CD4-positive, alpha-beta T cell (primary cell): ENCODE measurements around the gene IPCEF1. TPM values are rescaled to one million over a fixed set of nuclear protein-coding genes. Genes with fewer than 3 reads are reported as not detected.

Source experiments
- ATAC-seq: fragments of 200-7000 bp; cut with Tn5 transposase; one replicate; pipeline ENCODE4 v1.10.0; 2022; ENCODE audit warnings: mild to moderate bottlenecking; ENCODE audit not compliant: poor library complexity
- CTCF ChIA-PET: fragments of 350-600 bp; sonication (Branson Sonifier 250); formaldehyde crosslinking; loops from one replicate; lab custom pipeline; 2021; ENCODE audit warnings: antibody characterized with exemption, inconsistent platforms; lab: Charles Lee
- POLR2A ChIA-PET: fragments of 350-600 bp; sonication (Branson Sonifier 250); formaldehyde crosslinking; loops from one replicate; lab custom pipeline; 2021; ENCODE audit warnings: antibody characterized with exemption, inconsistent platforms; lab: Charles Lee
- DNase-seq, 14 experiments: peaks; one replicate each; pipeline ENCODE4 v3.0.0-alpha.2; 2013 to 2020; ENCODE audit warnings: mixed read lengths in 2 of 14
- H3K27ac ChIP-seq, 2 donors: one replicate each; pipeline versions ENCODE4 v1.5.1 to v1.7.0; 2013; ENCODE audit warnings: low read length in 2 of 2, low read depth in 1 of 2, mild to moderate bottlenecking in 1 of 2
- H3K27me3 ChIP-seq, 2 experiments: 1 replicate in 1 of 2; 2 replicates in 1 of 2; pipeline versions ENCODE4 v1.6.1 to v1.7.0; 2013; ENCODE audit warnings: low read length in 2 of 2, control low read depth in 1 of 2, mild to moderate bottlenecking in 1 of 2, moderate library complexity in 1 of 2; ENCODE audit not compliant: insufficient read depth in 2 of 2, control insufficient read depth in 1 of 2
- H3K36me3 ChIP-seq: one replicate; pipeline ENCODE4 v1.6.1; 2013; ENCODE audit warnings: low read length, control low read depth; ENCODE audit not compliant: insufficient read depth
- H3K4me1 ChIP-seq: one replicate; pipeline ENCODE4 v1.6.1; 2013; ENCODE audit warnings: low read length, control low read depth; ENCODE audit not compliant: insufficient read depth
- H3K4me3 ChIP-seq: one replicate; pipeline ENCODE4 v1.5.1; 2013; ENCODE audit warnings: mild to moderate bottlenecking, low read length, moderate library complexity
- H3K9me3 ChIP-seq, 2 experiments: 1 replicate in 1 of 2; 2 replicates in 1 of 2; pipeline versions ENCODE4 v1.6.1 to v1.7.0; 2013; ENCODE audit warnings: low read length in 2 of 2, mild to moderate bottlenecking in 2 of 2, control low read depth in 1 of 2, moderate library complexity in 1 of 2; ENCODE audit not compliant: control insufficient read depth in 1 of 2, insufficient read depth in 1 of 2
- H3K27ac Mint-ChIP-seq: one replicate; pipeline ENCODE4 v1.8.0; 2020; ENCODE audit warnings: mixed read lengths
- H3K27me3 Mint-ChIP-seq: one replicate; pipeline ENCODE4 v1.8.0; 2021; ENCODE audit warnings: mixed read lengths
- H3K36me3 Mint-ChIP-seq: one replicate; pipeline ENCODE4 v1.8.0; 2021; ENCODE audit warnings: low read depth, mixed read lengths
- H3K4me1 Mint-ChIP-seq: one replicate; pipeline ENCODE4 v1.8.0; 2021; ENCODE audit warnings: low read depth, mixed read lengths
- H3K4me3 Mint-ChIP-seq: one replicate; pipeline ENCODE4 v1.8.0; 2020; ENCODE audit warnings: mild to moderate bottlenecking, mixed read lengths
- H3K9me3 Mint-ChIP-seq: one replicate; pipeline ENCODE4 v1.8.0; 2020; ENCODE audit warnings: mixed read lengths
- CTCF ChIP-seq: fragments of 200-600 bp; IDR thresholded peaks from one replicate; pipeline ENCODE4 v1.8.0; 2022; ENCODE audit warnings: antibody characterized with exemption, mild to moderate bottlenecking
- intact Hi-C, 2 experiments: fragments of 100-400 bp; cut with DNase I in 1 of 2; cut with micrococcal nuclease in 1 of 2; formaldehyde crosslinking; loops; one replicate each; pipeline versions ENCODE4 v1.15.1 to v1.9.0; 2023 to 2025; cut with DNase I, micrococcal nuclease
- polyA plus RNA-seq, 2 donors: library from polyadenylated mRNA; unstranded; fragments of 120-200 nt; gene quantifications; one replicate each; pipeline ENCODE4 v1.2.1, GENCODE V29; 2013
- total RNA-seq, 174 experiments: library from RNA in 2 of 174; stranded (reverse) in 2 of 174; gene quantifications; one replicate each; pipeline ENCODE4 v1.2.3 and lab custom pipeline; 2021 to 2026

IPCEF1 gene
- total RNA-seq (10 to 100 TPM; 92.4 to 96.8 TPM), total RNA-seq (lab: John Stamatoyannopoulos, UW) (4.6 to 164 (median 67.1) reads per million in 172 experiments)
- 68.7 TPM for polyA plus RNA-seq (2013, experiment 1 of 2)
- 82.8 TPM for polyA plus RNA-seq (2013, experiment 2 of 2)

GRCh38 chr6:154356690-154357089 is at the start of gene IPCEF1:
Gene IPCEF1 (minus strand): TSS chr6:154356803. CDS start chr6:154265947, 90,856 bp downstream.
- ATAC-seq (no peak), DNase-seq (peak in 2 of 14 experiments; percentile 30 to 32)
- H3K36me3 ChIP-seq = no peaks in the 10 kb centered on the region
- no peaks in the 10 kb centered on the region for H3K4me1 ChIP-seq
- no peak for TF ChIP-seq CTCF
- H3K27me3 Mint-ChIP-seq = no peaks in the 10 kb centered on the region
- no peak within 1 kb of the TSS for H3K4me3 Mint-ChIP-seq
- H3K4me1 Mint-ChIP-seq = peaks cover 15% of the 10 kb centered on the region
- H3K4me3 ChIP-seq = peak within 1 kb of the TSS; percentile 3
- POLR2A ChIA-PET = no interaction called here
- no peaks in the 10 kb centered on the region for H3K27me3 ChIP-seq
- no peaks in the 10 kb centered on the region for H3K36me3 Mint-ChIP-seq
- H3K27ac Mint-ChIP-seq = no peak within 1 kb of the TSS
- intact Hi-C loops = no loop called here
- CTCF ChIA-PET = interaction anchor here (0.6 kb wide), 1 partner anchor 195 kb away, joined by 3 read pairs; no protein-coding TSS in a partner anchor
- H3K9me3 ChIP-seq = no peaks in the 10 kb centered on the region
- no peak within 1 kb of the TSS for H3K27ac ChIP-seq
- no peaks in the 10 kb centered on the region for H3K9me3 Mint-ChIP-seq

GRCh38 chr6:154406301-154406700 is 49.7 kb upstream of the IPCEF1 start:
- no peaks in the 10 kb centered on the region for H3K4me1 Mint-ChIP-seq
- Histone ChIP-seq H3K27ac (no peak overlapping the region), H3K27me3 (no peaks in the 10 kb centered on the region), H3K4me1 (no peaks in the 10 kb centered on the region), H3K36me3 (no peaks in the 10 kb centered on the region), H3K9me3 (no peaks in the 10 kb centered on the region), H3K4me3 (no peak overlapping the region)
- H3K27me3 Mint-ChIP-seq = no peaks in the 10 kb centered on the region
- H3K27ac Mint-ChIP-seq = no peak overlapping the region
- no peak for TF ChIP-seq CTCF
- no peaks in the 10 kb centered on the region for H3K9me3 Mint-ChIP-seq
- CTCF ChIA-PET = no interaction called here
- H3K36me3 Mint-ChIP-seq = no peaks in the 10 kb centered on the region
- POLR2A ChIA-PET = no interaction called here
- no peak overlapping the region for H3K4me3 Mint-ChIP-seq
- intact Hi-C loops = no loop called here
- ATAC-seq (no peak), DNase-seq (no peak)

GRCh38 chr6:154404791-154405400 is 48.3 kb upstream of the IPCEF1 start:
- no peak for TF ChIP-seq CTCF
- Histone ChIP-seq H3K27me3 (no peaks in the 10 kb centered on the region), H3K4me1 (no peaks in the 10 kb centered on the region), H3K36me3 (no peaks in the 10 kb centered on the region), H3K9me3 (no peaks in the 10 kb centered on the region), H3K27ac (no peak overlapping the region), H3K4me3 (no peak overlapping the region)
- no peak for DNase-seq
- Mint-ChIP-seq H3K27ac (no peak overlapping the region), H3K4me3 (no peak overlapping the region), H3K9me3 (no peaks in the 10 kb centered on the region), H3K27me3 (no peaks in the 10 kb centered on the region), H3K4me1 (no peaks in the 10 kb centered on the region), H3K36me3 (no peaks in the 10 kb centered on the region)
- no peak for ATAC-seq
- ChIA-PET POLR2A (no interaction called here), CTCF (no interaction called here)
- intact Hi-C loops = no loop called here
